HEK293 (cell line): Measurements from ENCODE around the gene CD55.

Experiments used
- CTCF ChIP-seq: fragments of 450-650 bp; formaldehyde crosslinking; IDR thresholded peaks from 2 replicates; pipeline ENCODE4 v1.5.1; 2016; ENCODE audit warnings: missing biosample characterization, missing genetic modification characterization
- KLF9 ChIP-seq: fragments of 450-650 bp; formaldehyde crosslinking; IDR thresholded peaks from 2 replicates; pipeline ENCODE4 v1.5.1; 2016; ENCODE audit warnings: missing biosample characterization, missing genetic modification characterization, low read depth
- REST ChIP-seq: fragments of 450-650 bp; formaldehyde crosslinking; IDR thresholded peaks from 2 replicates; pipeline ENCODE4 v1.5.1; 2016; ENCODE audit warnings: missing biosample characterization, missing genetic modification characterization
- ZBTB21 ChIP-seq: fragments of 450-650 bp; formaldehyde crosslinking; IDR thresholded peaks from 2 replicates; pipeline ENCODE4 v1.5.1; 2017; ENCODE audit warnings: missing biosample characterization, missing genetic modification characterization
- ZNF211 ChIP-seq: fragments of 450-650 bp; formaldehyde crosslinking; IDR thresholded peaks from 2 replicates; pipeline ENCODE4 v1.5.1; 2016; ENCODE audit warnings: low read depth, missing biosample characterization, missing genetic modification characterization
- ZNF623 ChIP-seq: fragments of 450-650 bp; formaldehyde crosslinking; IDR thresholded peaks from 2 replicates; pipeline ENCODE4 v1.5.1; 2016; ENCODE audit warnings: missing biosample characterization, missing genetic modification characterization
- TF ChIP-seq, protein P1 (sequence below): fragments of 450-650 bp; formaldehyde crosslinking; IDR thresholded peaks from 2 replicates; pipeline ENCODE4 v1.5.1; 2016; ENCODE audit warnings: missing biosample characterization, missing genetic modification characterization
- TF ChIP-seq, protein P2 (sequence below): fragments of 450-650 bp; formaldehyde crosslinking; IDR thresholded peaks from 2 replicates; pipeline ENCODE4 v1.5.1; 2016; ENCODE audit warnings: missing biosample characterization, missing genetic modification characterization, borderline replicate concordance
- TF ChIP-seq, protein P3 (sequence below): fragments of 450-650 bp; formaldehyde crosslinking; IDR thresholded peaks from 2 replicates; pipeline ENCODE4 v1.5.1; 2016; ENCODE audit warnings: missing biosample characterization, missing genetic modification characterization

GRCh38 chr1:207365063-207365462 is 43.6 kb downstream of the CD55 start:
- TF ChIP-seq CTCF (tag by site-specific recombination) (no peak), REST (no peak), ZNF623 (tag by site-specific recombination) (no peak), ZBTB21 (tag by site-specific recombination) (no peak), KLF9 (tag by site-specific recombination) (no peak), ZNF211 (tag by site-specific recombination) (no peak)
- TF ChIP-seq, protein P1, sequence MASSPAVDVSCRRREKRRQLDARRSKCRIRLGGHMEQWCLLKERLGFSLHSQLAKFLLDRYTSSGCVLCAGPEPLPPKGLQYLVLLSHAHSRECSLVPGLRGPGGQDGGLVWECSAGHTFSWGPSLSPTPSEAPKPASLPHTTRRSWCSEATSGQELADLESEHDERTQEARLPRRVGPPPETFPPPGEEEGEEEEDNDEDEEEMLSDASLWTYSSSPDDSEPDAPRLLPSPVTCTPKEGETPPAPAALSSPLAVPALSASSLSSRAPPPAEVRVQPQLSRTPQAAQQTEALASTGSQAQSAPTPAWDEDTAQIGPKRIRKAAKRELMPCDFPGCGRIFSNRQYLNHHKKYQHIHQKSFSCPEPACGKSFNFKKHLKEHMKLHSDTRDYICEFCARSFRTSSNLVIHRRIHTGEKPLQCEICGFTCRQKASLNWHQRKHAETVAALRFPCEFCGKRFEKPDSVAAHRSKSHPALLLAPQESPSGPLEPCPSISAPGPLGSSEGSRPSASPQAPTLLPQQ (tag by site-specific recombination), result no peak
- TF ChIP-seq, protein P2, sequence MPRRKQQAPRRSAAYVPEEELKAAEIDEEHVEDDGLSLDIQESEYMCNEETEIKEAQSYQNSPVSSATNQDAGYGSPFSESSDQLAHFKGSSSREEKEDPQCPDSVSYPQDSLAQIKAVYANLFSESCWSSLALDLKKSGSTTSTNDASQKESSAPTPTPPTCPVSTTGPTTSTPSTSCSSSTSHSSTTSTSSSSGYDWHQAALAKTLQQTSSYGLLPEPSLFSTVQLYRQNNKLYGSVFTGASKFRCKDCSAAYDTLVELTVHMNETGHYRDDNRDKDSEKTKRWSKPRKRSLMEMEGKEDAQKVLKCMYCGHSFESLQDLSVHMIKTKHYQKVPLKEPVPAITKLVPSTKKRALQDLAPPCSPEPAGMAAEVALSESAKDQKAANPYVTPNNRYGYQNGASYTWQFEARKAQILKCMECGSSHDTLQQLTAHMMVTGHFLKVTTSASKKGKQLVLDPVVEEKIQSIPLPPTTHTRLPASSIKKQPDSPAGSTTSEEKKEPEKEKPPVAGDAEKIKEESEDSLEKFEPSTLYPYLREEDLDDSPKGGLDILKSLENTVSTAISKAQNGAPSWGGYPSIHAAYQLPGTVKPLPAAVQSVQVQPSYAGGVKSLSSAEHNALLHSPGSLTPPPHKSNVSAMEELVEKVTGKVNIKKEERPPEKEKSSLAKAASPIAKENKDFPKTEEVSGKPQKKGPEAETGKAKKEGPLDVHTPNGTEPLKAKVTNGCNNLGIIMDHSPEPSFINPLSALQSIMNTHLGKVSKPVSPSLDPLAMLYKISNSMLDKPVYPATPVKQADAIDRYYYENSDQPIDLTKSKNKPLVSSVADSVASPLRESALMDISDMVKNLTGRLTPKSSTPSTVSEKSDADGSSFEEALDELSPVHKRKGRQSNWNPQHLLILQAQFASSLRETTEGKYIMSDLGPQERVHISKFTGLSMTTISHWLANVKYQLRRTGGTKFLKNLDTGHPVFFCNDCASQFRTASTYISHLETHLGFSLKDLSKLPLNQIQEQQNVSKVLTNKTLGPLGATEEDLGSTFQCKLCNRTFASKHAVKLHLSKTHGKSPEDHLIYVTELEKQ, result no peak
- TF ChIP-seq, protein P3, sequence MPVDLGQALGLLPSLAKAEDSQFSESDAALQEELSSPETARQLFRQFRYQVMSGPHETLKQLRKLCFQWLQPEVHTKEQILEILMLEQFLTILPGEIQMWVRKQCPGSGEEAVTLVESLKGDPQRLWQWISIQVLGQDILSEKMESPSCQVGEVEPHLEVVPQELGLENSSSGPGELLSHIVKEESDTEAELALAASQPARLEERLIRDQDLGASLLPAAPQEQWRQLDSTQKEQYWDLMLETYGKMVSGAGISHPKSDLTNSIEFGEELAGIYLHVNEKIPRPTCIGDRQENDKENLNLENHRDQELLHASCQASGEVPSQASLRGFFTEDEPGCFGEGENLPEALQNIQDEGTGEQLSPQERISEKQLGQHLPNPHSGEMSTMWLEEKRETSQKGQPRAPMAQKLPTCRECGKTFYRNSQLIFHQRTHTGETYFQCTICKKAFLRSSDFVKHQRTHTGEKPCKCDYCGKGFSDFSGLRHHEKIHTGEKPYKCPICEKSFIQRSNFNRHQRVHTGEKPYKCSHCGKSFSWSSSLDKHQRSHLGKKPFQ, result no peak
